Neuron (in vitro differentiated cells): ENCODE data around the gene ARHGAP6.
"Not testable (repeated sequence)": the region's sequence is repeated elsewhere in the genome, so short reads cannot be mapped to it uniquely, and the experiment has no call there.

Experiments
- H2AFZ ChIP-seq: one replicate; pipeline ENCODE4 v1.6.1; 2013; ENCODE audit warnings: low read depth, mild to moderate bottlenecking, inconsistent platforms, low read length, moderate library complexity
- H3K27me3 ChIP-seq: one replicate; pipeline ENCODE4 v1.6.1; 2013; ENCODE audit warnings: low read length; ENCODE audit not compliant: insufficient read depth
- H3K36me3 ChIP-seq: one replicate; pipeline ENCODE4 v1.6.1; 2013; ENCODE audit warnings: low read length; ENCODE audit not compliant: insufficient read depth
- H3K4me1 ChIP-seq: one replicate; pipeline ENCODE4 v1.6.1; 2013; ENCODE audit warnings: low read length; ENCODE audit not compliant: insufficient read depth
- H3K4me3 ChIP-seq: 2 replicates; pipeline ENCODE4 v1.5.1; 2013; ENCODE audit warnings: mild to moderate bottlenecking, low read length, moderate library complexity
- H3K9me3 ChIP-seq: one replicate; pipeline ENCODE4 v1.6.1; 2013; ENCODE audit warnings: low read length

ARHGAP6 gene

DNA sequence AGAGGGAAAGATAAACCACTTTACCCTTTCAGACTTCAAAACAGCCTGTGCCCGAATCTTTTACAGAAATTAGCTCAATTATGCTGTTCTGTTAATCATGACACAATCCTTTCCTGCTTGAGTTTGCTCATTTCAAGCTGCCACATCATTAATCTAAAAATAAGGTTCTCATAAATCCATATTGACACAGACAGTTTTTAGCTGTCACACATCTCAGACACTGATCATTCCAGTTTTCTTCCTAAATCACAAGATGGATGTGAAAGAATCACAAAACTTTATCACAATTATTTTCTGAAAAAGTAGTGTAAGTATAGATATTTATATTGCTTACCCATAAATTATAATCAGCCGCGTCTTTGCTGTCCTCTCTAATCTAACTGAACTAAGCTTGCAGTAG lies 400.4 kb downstream of the ARHGAP6 start:
- H3K9me3 ChIP-seq = no peaks in the 10 kb centered on the region
- H3K4me1 ChIP-seq = peaks cover 10% of the 10 kb centered on the region
- no peak overlapping the region for H2AFZ ChIP-seq
- no peak overlapping the region for H3K4me3 ChIP-seq
- no peaks in the 10 kb centered on the region for H3K36me3 ChIP-seq
- no peaks in the 10 kb centered on the region for H3K27me3 ChIP-seq

DNA sequence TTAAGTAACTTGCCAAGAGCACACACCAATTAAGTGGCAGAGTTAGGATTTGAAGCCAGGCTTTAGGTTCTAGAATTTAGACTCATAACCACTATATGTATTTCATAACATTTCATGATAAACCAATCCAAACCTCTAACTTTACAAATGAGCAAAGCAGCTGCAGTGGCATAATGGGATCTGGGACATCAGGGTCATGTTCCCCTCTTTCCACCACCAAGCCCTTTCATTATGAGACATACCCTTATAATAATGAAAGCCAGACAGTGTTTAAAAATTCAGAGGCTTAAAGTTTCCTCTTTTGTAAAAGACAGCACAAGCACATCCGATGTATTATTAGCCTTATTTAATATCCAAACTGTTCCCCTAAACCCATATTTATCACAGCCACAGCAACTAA lies 400.8 kb downstream of the ARHGAP6 start:
- Histone ChIP-seq H3K4me1 (peaks cover 10% of the 10 kb centered on the region), H3K9me3 (no peaks in the 10 kb centered on the region), H2AFZ (no peak overlapping the region), H3K4me3 (no peak overlapping the region), H3K27me3 (no peaks in the 10 kb centered on the region), H3K36me3 (no peaks in the 10 kb centered on the region)

DNA sequence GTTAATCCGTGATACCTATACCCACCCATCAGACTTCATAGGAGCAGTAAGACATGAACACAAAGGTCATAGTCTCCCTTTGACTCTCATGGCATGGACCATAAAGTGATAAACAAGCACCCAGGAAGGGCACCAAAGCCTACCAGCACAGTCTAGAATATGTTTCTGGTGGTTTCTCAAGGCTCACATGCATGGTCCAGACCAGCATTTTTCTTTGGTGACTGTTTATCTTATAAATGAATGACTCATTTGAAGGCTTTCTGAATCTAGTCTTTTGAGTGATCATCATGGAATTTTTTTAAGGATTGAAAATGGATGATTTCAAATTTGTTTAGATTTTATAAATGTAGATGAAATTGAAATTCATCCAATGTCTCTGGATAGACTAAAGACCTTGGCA lies 404.5 kb downstream of the ARHGAP6 start:
- Histone ChIP-seq H3K4me1 (peaks cover 10% of the 10 kb centered on the region), H3K9me3 (no peaks in the 10 kb centered on the region), H3K4me3 (no peak overlapping the region), H3K36me3 (no peaks in the 10 kb centered on the region), H2AFZ (no peak overlapping the region), H3K27me3 (no peaks in the 10 kb centered on the region)

DNA sequence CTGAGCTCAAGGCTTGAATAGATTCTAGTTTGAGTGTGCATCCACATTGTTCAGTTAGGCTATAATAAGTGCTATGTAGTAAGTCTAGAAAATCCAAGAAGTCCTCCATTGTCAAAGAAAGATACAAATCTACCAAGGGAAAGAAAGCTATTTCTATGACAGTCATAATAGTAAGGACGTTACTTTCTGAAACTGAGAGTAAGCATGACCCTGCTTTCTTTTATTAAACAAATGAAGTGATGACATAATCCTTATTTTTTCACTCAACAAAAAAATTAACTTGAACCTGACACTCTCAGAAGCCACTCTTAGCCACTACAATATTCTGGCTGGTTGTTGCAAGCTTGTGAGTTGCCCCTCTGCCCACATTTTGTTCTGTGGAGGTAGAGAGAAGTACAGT lies 406.3 kb downstream of the ARHGAP6 start:
- H3K9me3 ChIP-seq = no peaks in the 10 kb centered on the region

DNA sequence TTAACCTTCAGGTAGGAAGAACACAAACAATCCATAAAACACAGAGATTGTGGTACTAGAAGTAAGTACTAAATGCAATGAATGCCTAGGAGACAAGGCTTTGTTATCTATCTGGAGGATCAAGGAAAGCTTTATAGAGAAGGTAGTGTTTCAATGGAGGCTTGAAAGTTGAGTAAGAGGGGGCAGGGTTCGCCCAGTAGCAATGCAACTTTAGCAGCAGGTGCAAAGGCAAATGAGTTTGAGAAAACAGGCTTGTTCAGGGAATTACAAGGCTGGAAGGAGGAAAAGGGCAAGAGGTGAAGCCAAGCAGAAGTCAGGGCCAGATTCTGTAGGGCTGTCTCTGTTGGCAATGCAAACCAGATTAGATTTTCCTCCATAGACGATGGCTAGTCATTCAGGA lies 408.0 kb downstream of the ARHGAP6 start:
- H3K4me1 ChIP-seq = no peaks in the 10 kb centered on the region
- no peaks in the 10 kb centered on the region for H3K9me3 ChIP-seq

More for the DNA sequence above, 406.3 kb downstream of the ARHGAP6 start:
- Histone ChIP-seq H3K4me3 (no peak overlapping the region), H2AFZ (no peak overlapping the region), H3K27me3 (no peaks in the 10 kb centered on the region), H3K4me1 (no peaks in the 10 kb centered on the region), H3K36me3 (no peaks in the 10 kb centered on the region)

DNA sequence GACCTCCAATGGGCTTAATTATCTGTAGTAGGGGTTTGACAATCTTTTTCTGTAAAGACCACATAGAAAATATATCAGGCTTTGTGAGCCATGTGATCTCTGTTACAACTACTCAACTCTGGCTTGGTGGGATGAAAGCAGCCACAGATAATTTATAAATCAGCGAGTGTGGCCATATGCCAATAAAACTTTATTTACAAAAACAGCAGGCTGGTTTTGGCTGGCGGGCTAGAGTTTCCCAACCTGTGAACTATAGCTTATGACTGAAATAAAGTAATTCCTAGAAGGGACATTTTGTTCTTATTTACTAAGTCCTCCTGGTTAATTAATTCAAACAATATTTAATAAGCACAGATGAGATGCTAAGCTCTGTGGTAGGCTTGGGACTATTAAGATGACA lies 408.4 kb downstream of the ARHGAP6 start:
- Histone ChIP-seq H3K27me3 (no peaks in the 10 kb centered on the region), H3K36me3 (no peaks in the 10 kb centered on the region), H3K9me3 (no peaks in the 10 kb centered on the region), H2AFZ (no peak overlapping the region), H3K4me3 (no peak overlapping the region), H3K4me1 (no peaks in the 10 kb centered on the region)

More for the DNA sequence above, 408.0 kb downstream of the ARHGAP6 start:
- H3K36me3 ChIP-seq = no peaks in the 10 kb centered on the region
- no peak overlapping the region for H3K4me3 ChIP-seq
- no peak overlapping the region for H2AFZ ChIP-seq
- no peaks in the 10 kb centered on the region for H3K27me3 ChIP-seq

DNA sequence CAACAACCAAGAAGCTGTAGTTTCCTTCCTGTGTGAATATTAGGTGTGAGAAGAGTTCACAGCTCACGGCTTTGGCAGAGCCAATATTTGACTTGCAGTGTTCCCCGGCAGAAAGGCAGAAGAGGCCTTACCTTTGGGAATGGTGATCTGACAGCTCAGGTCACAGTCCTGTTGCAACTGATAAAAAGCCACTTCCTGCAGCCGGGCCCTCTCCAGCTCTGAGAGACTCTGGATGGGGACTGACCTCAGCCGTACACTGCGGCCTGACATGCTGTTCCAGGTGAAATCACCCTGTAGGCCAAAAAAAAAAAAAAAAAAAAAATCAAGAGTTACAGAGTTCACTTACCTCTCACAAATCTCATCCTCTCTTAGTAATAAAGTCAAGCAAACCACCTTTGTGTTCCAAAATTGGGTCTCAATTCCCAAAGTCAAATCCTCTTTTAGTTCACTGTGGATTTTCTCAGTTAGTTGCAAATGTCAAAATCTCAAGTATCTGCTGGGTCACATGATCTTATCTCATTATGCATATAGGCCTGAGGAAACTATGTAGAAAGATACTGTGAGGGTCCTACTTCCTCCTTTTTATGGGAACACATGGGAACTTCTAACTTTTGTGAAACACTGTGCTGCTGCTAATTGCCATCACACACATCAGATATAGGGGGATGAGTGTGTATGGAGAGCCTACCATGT lies 411.2 kb downstream of the ARHGAP6 start:
- Histone ChIP-seq H2AFZ (no peak overlapping the region), H3K4me3 (no peak overlapping the region), H3K4me1 (no peaks in the 10 kb centered on the region), H3K27me3 (no peaks in the 10 kb centered on the region), H3K9me3 (no peaks in the 10 kb centered on the region), H3K36me3 (no peaks in the 10 kb centered on the region)

DNA sequence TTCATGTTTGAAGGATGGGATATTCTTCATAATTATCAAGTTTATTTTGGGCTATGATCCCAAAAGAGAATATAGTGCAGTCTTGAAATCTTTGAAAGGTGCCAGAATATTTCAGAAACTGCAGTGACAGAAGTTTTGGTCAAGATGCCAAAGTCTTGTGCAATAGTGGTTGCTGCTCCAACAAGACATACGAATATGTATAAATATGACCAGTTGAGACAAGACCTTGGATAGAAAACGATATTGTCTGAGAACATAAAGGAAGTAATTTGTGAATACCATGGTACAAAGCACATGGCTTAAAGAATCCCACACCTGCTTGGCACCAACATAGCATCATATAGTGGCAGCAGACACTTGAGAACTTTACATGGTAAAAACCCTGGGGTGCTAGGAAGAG lies 421.1 kb downstream of the ARHGAP6 start:
- Histone ChIP-seq H3K27me3 (no peaks in the 10 kb centered on the region), H3K9me3 (no peaks in the 10 kb centered on the region), H3K4me3 (no peak overlapping the region), H2AFZ (no peak overlapping the region), H3K4me1 (no peaks in the 10 kb centered on the region), H3K36me3 (no peaks in the 10 kb centered on the region)

DNA sequence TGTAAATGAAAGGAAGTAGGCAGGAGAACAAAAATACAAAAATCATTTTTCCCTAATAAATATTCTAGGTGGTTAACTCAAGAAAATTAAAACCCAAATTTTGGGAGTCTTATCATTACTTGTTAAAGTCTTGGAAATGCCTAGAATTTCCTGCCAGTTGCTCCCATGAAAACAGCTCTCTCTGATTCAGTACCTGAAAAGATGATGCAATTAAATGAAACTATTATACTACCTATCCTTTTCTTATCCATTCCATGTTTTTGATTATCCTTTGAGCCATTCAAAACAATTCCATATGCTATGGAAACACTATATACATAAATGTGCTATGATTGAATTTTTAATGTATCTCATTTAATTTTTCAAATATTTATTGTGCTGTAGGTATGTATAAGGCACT lies 423.0 kb downstream of the ARHGAP6 start:
- no peak overlapping the region for H2AFZ ChIP-seq

DNA sequence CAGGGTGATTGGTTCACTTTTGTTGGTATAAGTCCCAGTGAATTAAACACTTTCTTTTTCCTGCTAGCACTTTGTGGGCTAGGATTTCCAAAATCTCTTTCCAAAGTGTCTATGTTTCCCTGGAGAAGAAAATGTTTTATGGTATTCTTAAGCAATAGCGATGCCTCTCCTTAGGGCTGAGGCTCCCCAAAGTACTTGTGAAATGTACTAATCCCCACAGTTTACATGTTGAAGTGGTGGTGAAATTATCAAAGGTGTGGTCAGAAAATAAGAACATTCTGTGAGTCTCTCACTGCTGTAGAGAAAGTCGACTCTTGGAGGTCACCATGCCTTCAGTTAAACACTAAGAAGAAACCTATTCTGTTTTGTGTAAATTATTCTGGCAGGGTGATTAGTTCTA lies 424.0 kb downstream of the ARHGAP6 start:
- H3K9me3 ChIP-seq = no peaks in the 10 kb centered on the region
- H3K4me1 ChIP-seq = no peaks in the 10 kb centered on the region
- no peak overlapping the region for H2AFZ ChIP-seq
- H3K4me3 ChIP-seq = no peak overlapping the region
- H3K36me3 ChIP-seq = no peaks in the 10 kb centered on the region
- H3K27me3 ChIP-seq = no peaks in the 10 kb centered on the region

More for the DNA sequence above, 423.0 kb downstream of the ARHGAP6 start:
- H3K36me3 ChIP-seq = no peaks in the 10 kb centered on the region
- H3K9me3 ChIP-seq = no peaks in the 10 kb centered on the region
- H3K4me3 ChIP-seq = no peak overlapping the region
- no peaks in the 10 kb centered on the region for H3K4me1 ChIP-seq
- H3K27me3 ChIP-seq = no peaks in the 10 kb centered on the region

DNA sequence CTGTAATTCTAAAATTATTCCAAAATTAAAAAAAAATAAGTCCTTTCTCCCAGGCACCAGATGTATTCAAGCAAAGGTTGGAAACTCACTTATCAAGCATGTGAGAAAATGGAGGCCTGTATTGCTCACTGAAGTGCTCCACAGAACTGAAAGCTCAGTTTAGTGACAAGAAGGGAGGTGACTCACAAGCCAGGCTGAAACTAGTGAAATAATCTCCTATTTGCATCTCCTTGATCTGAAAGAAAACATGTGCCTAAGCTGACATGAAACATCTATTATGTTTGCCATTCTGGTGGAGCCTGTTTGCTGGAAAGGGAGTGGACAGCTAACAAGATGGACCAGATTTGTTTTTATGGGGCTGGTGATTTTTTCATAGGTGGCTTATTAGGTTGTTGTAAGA lies 426.5 kb downstream of the ARHGAP6 start:
- no peaks in the 10 kb centered on the region for H3K36me3 ChIP-seq
- no peak overlapping the region for H2AFZ ChIP-seq
- H3K4me3 ChIP-seq = no peak overlapping the region
- H3K9me3 ChIP-seq = no peaks in the 10 kb centered on the region
- H3K27me3 ChIP-seq = no peaks in the 10 kb centered on the region
- no peaks in the 10 kb centered on the region for H3K4me1 ChIP-seq

DNA sequence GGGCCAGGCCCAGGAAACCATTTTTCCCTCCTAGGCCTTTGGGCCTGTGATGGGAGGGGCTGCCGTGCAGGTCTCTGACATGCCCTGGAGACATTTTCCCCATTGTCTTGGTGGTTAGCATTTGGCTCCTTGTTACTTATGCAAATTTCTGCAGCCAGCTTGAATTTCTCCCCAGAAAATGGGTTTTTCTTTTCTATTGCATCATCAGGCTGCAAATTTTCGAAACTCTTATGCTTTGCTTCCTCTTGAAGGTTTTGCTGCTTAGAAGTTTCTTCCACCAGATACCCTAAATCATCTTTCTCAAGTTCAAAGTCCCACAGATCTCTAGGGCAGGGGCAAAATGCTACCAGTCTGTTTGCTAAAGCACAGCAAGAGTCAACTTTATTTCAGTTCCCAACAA lies 430.3 kb downstream of the ARHGAP6 start:
- H3K27me3 ChIP-seq, H2AFZ ChIP-seq, H3K4me1 ChIP-seq, H3K36me3 ChIP-seq, H3K9me3 ChIP-seq, H3K4me3 ChIP-seq: not testable (repeated sequence)

DNA sequence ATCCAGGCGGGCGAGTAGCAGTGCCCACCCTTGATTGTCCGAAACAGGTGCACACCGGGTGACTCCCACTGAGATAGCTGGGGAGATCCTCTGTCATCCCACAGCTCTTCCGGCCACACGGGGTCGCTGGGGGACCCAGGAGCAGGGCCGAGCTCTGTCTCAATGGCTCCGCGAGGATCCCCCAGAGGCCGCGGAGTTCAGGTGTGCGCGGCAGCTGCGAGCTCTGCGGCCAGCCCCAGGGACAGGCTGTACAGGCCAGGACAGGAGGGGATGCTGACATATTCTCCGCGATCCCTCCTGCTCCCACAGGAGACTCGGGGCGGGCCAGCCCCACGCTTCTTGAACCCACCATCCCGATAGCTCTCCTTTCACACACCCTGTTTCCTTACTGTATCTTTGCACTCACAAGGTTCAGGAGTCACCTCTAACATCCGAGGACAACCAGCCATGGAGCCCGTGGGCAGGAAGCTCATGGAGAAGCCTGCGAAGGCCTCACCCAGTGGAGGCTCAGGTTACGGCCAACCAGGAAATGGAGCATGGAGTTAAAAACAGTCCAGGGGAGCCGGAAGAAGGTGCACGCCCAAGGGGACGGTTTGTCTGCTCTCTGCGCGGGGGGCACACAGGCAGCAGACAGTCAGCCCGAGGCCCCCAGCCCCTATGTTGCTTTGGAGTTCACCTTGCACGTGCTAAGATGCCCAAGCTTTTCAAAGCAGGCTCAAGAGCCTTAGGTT lies 450.4 kb downstream of the ARHGAP6 start:
- Histone ChIP-seq H3K4me1 (no peaks in the 10 kb centered on the region), H3K4me3 (no peak overlapping the region), H2AFZ (no peak overlapping the region), H3K36me3 (no peaks in the 10 kb centered on the region), H3K9me3 (no peaks in the 10 kb centered on the region), H3K27me3 (no peaks in the 10 kb centered on the region)
